Measurements from ENCODE around the gene CNTNAP4. TPM values are rescaled to one million over a fixed set of nuclear protein-coding genes. Genes with fewer than 3 reads are reported as not detected.

Gene CNTNAP4
- total RNA-seq, 4 donors from 2014 or later: 0.09 TPM; not detected in 3

GRCh38 chr16:76490036-76490639, 212.9 kb downstream of the CNTNAP4 start:
- H3K27me3 ChIP-seq: no peaks in the 10 kb centered on the region

GRCh38 chr16:76500006-76500405, 222.8 kb downstream of the CNTNAP4 start:
- in situ Hi-C loops (cut with MboI; ENCODE audit: low sequenced_read_pairs in 4 of 4) (no loop called here), intact Hi-C loops (cut with DNase I; ENCODE audit: low total_unique reads) (no loop called here)
- no peak overlapping the region for H3K27ac ChIP-seq
- no peaks in the 10 kb centered on the region for H3K27me3 ChIP-seq
- H3K4me3 ChIP-seq: no peak overlapping the region
- DNase-seq (no peak), ATAC-seq (no peak)
- no peak for TF ChIP-seq POLR2A (IDR thresholded peaks at IDR 0.05)
- no peak for TF ChIP-seq CTCF (IDR thresholded peaks at IDR 0.05 in 4 of 5, conservative IDR thresholded peaks at IDR 0.05 in 1 of 5)
- no peaks in the 10 kb centered on the region for H3K9me3 ChIP-seq
- no peaks in the 10 kb centered on the region for H3K36me3 ChIP-seq
- H3K4me1 ChIP-seq: no peaks in the 10 kb centered on the region

More at GRCh38 chr16:76490036-76490639, 212.9 kb downstream of the CNTNAP4 start:
- TF ChIP-seq CTCF (IDR thresholded peaks at IDR 0.05 in 4 of 5, conservative IDR thresholded peaks at IDR 0.05 in 1 of 5) (no peak), POLR2A (IDR thresholded peaks at IDR 0.05) (no peak)
- no peaks in the 10 kb centered on the region for H3K36me3 ChIP-seq
- H3K4me1 ChIP-seq: no peaks in the 10 kb centered on the region
- intact Hi-C loops (cut with DNase I; ENCODE audit: low total_unique reads) (no loop called here), in situ Hi-C loops (cut with MboI; ENCODE audit: low sequenced_read_pairs in 4 of 4) (no loop called here)
- no peak overlapping the region for H3K27ac ChIP-seq
- no peaks in the 10 kb centered on the region for H3K9me3 ChIP-seq
- no peak overlapping the region for H3K4me3 ChIP-seq
- DNase-seq (no peak), ATAC-seq (no peak)

- in situ Hi-C loops (cut with MboI; ENCODE audit: low sequenced_read_pairs in 4 of 4): no loop called here
- Histone ChIP-seq H3K9me3 (no peaks in the 10 kb centered on the region), H3K4me1 (no peaks in the 10 kb centered on the region), H3K27me3 (no peaks in the 10 kb centered on the region), H3K27ac (no peak overlapping the region), H3K4me3 (no peak overlapping the region), H3K36me3 (no peaks in the 10 kb centered on the region)
- ATAC-seq (no peak), DNase-seq (no peak)
- intact Hi-C loops (cut with DNase I; ENCODE audit: low total_unique reads): no loop called here
- TF ChIP-seq POLR2A (IDR thresholded peaks at IDR 0.05): no peak
- TF ChIP-seq CTCF (IDR thresholded peaks at IDR 0.05 in 4 of 5, conservative IDR thresholded peaks at IDR 0.05 in 1 of 5): no peak
Observed at GRCh38 chr16:76502063-76502462, 224.9 kb downstream of the CNTNAP4 start.

GRCh38 chr16:76502555-76502954, 225.4 kb downstream of the CNTNAP4 start:
- in situ Hi-C loops (cut with MboI; ENCODE audit: low sequenced_read_pairs in 4 of 4) (no loop called here), intact Hi-C loops (cut with DNase I; ENCODE audit: low total_unique reads) (no loop called here)
- no peaks in the 10 kb centered on the region for H3K36me3 ChIP-seq

GRCh38 chr16:76503091-76503490, 225.9 kb downstream of the CNTNAP4 start:
- in situ Hi-C loops (cut with MboI; ENCODE audit: low sequenced_read_pairs in 4 of 4): no loop called here
- Histone ChIP-seq H3K4me1 (no peaks in the 10 kb centered on the region), H3K36me3 (no peaks in the 10 kb centered on the region), H3K27me3 (no peaks in the 10 kb centered on the region), H3K27ac (no peak overlapping the region), H3K9me3 (no peaks in the 10 kb centered on the region), H3K4me3 (no peak overlapping the region)
- no peak for DNase-seq
- intact Hi-C loops (cut with DNase I; ENCODE audit: low total_unique reads): no loop called here
- no peak for ATAC-seq
- TF ChIP-seq CTCF (IDR thresholded peaks at IDR 0.05 in 4 of 5, conservative IDR thresholded peaks at IDR 0.05 in 1 of 5): no peak
- no peak for TF ChIP-seq POLR2A (IDR thresholded peaks at IDR 0.05)

More at GRCh38 chr16:76502555-76502954, 225.4 kb downstream of the CNTNAP4 start:
- TF ChIP-seq POLR2A (IDR thresholded peaks at IDR 0.05): no peak
- DNase-seq (no peak), ATAC-seq (no peak)
- Histone ChIP-seq H3K27me3 (no peaks in the 10 kb centered on the region), H3K9me3 (no peaks in the 10 kb centered on the region), H3K4me3 (no peak overlapping the region), H3K27ac (no peak overlapping the region), H3K4me1 (no peaks in the 10 kb centered on the region)

Data from gastrocnemius medialis (tissue), 4 donors.